CD8-positive, alpha-beta memory T cell (primary cell): ENCODE measurements around the gene MINDY4B. TPM values are rescaled to one million over a fixed set of nuclear protein-coding genes. Genes with fewer than 3 reads are reported as not detected.

ENCODE experiments used
- CTCF ChIA-PET: fragments of 350-600 bp; sonication (Branson Sonifier 250); formaldehyde crosslinking; loops from one replicate; lab custom pipeline; 2021; ENCODE audit warnings: antibody characterized with exemption; lab: Charles Lee
- POLR2A ChIA-PET: fragments of 350-600 bp; sonication (Branson Sonifier 250); formaldehyde crosslinking; loops from one replicate; lab custom pipeline; 2021; ENCODE audit warnings: antibody characterized with exemption; lab: Charles Lee
- DNase-seq, 5 donors: peaks; one replicate each; pipeline versions ENCODE4 v3.0.0 to v3.0.0-alpha.2; 2020 to 2022; ENCODE audit warnings: mixed read lengths in 1 of 5
- H3K27ac ChIP-seq: one replicate; pipeline ENCODE4 v1.7.0; 2013; ENCODE audit warnings: low read depth, mild to moderate bottlenecking, low read length, moderate library complexity
- H3K27me3 ChIP-seq: 2 replicates; pipeline ENCODE4 v1.7.0; 2013; ENCODE audit warnings: low read length, mild to moderate bottlenecking; ENCODE audit not compliant: insufficient read depth, poor library complexity, severe bottlenecking
- H3K36me3 ChIP-seq: 2 replicates; pipeline ENCODE4 v1.7.0; 2013; ENCODE audit warnings: mild to moderate bottlenecking, low read length, moderate library complexity; ENCODE audit not compliant: insufficient read depth
- H3K4me1 ChIP-seq: 2 replicates; pipeline ENCODE4 v1.7.0; 2013; ENCODE audit warnings: mild to moderate bottlenecking, low read length, moderate library complexity; ENCODE audit not compliant: insufficient read depth
- H3K4me3 ChIP-seq: 2 replicates; pipeline ENCODE4 v1.7.0; 2013; ENCODE audit warnings: mild to moderate bottlenecking, low read length
- H3K9me3 ChIP-seq: 2 replicates; pipeline ENCODE4 v1.7.0; 2013; ENCODE audit warnings: mild to moderate bottlenecking, low read length
- H3K27ac Mint-ChIP-seq, 8 donors: one replicate each; pipeline ENCODE4 v1.8.0; 2020 to 2021; ENCODE audit warnings: mixed read lengths in 8 of 8, mild to moderate bottlenecking in 6 of 8, inconsistent platforms in 3 of 8, moderate library complexity in 3 of 8
- H3K27me3 Mint-ChIP-seq, 2 donors: one replicate each; pipeline ENCODE4 v1.8.0; 2020 to 2021; ENCODE audit warnings: mixed read lengths in 2 of 2, mild to moderate bottlenecking in 1 of 2, moderate library complexity in 1 of 2
- H3K36me3 Mint-ChIP-seq, 3 donors: one replicate each; pipeline ENCODE4 v1.8.0; 2020 to 2021; ENCODE audit warnings: mixed read lengths in 3 of 3, inconsistent platforms in 1 of 3, mild to moderate bottlenecking in 1 of 3
- H3K4me1 Mint-ChIP-seq, 3 donors: one replicate each; pipeline ENCODE4 v1.8.0; 2020 to 2021; ENCODE audit warnings: mixed read lengths in 3 of 3, inconsistent platforms in 1 of 3, mild to moderate bottlenecking in 1 of 3
- H3K4me3 Mint-ChIP-seq, 7 donors: one replicate each; pipeline ENCODE4 v1.8.0; 2020 to 2021; ENCODE audit warnings: mixed read lengths in 7 of 7, mild to moderate bottlenecking in 6 of 7, moderate library complexity in 4 of 7, inconsistent platforms in 2 of 7
- H3K9me3 Mint-ChIP-seq, 5 donors: one replicate each; pipeline ENCODE4 v1.8.0; 2020 to 2022; ENCODE audit warnings: mixed read lengths in 5 of 5, mild to moderate bottlenecking in 3 of 5, moderate library complexity in 2 of 5, inconsistent platforms in 1 of 5
- polyA plus RNA-seq: library from polyadenylated mRNA; unstranded; fragments of 300-500 nt; fragmentation: Illumina TruSeq; gene quantifications from one replicate; pipeline ENCODE4 v1.2.3, GENCODE V29; 2021
- total RNA-seq, 2 experiments: library from RNA; stranded (reverse); gene quantifications; one replicate each; pipeline ENCODE4 v1.2.3, GENCODE V29; 2021

The MINDY4B gene
- total and polyA plus RNA-seq, 3 experiments from 2014 or later: not detected

GRCh38 chr3:150912501-150912900 lies 7.3 kb upstream of the MINDY4B start:
- no peak for DNase-seq
- Mint-ChIP-seq H3K4me3 (no peak overlapping the region), H3K27ac (no peak overlapping the region), H3K9me3 (no peaks in the 10 kb centered on the region), H3K36me3 (no peaks in the 10 kb centered on the region), H3K27me3 (peaks cover 18 to 39% of the 10 kb centered on the region in 2 donors), H3K4me1 (no peaks in the 10 kb centered on the region)
- no peaks in the 10 kb centered on the region for H3K4me1 ChIP-seq
- no peaks in the 10 kb centered on the region for H3K27me3 ChIP-seq
- H3K36me3 ChIP-seq: no peaks in the 10 kb centered on the region
- ChIA-PET CTCF (no interaction called here), POLR2A (no interaction called here)
- no peak overlapping the region for H3K27ac ChIP-seq
- H3K9me3 ChIP-seq: no peaks in the 10 kb centered on the region
- no peak overlapping the region for H3K4me3 ChIP-seq

GRCh38 chr3:150911771-150912170 lies 6.5 kb upstream of the MINDY4B start:
- Histone ChIP-seq H3K4me3 (no peak overlapping the region), H3K36me3 (no peaks in the 10 kb centered on the region), H3K27ac (no peak overlapping the region), H3K4me1 (no peaks in the 10 kb centered on the region), H3K27me3 (no peaks in the 10 kb centered on the region), H3K9me3 (no peaks in the 10 kb centered on the region)
- no peak overlapping the region for H3K4me3 Mint-ChIP-seq
- H3K36me3 Mint-ChIP-seq: no peaks in the 10 kb centered on the region
- H3K27me3 Mint-ChIP-seq: peaks cover 19 to 42% of the 10 kb centered on the region in 2 donors
- no peak overlapping the region for H3K27ac Mint-ChIP-seq
- ChIA-PET POLR2A (no interaction called here), CTCF (no interaction called here)
- DNase-seq: no peak
- no peaks in the 10 kb centered on the region for H3K4me1 Mint-ChIP-seq
- H3K9me3 Mint-ChIP-seq: no peaks in the 10 kb centered on the region

GRCh38 chr3:150906461-150906860 lies 1.2 kb upstream of the MINDY4B start:
- Mint-ChIP-seq H3K27ac (no peak overlapping the region), H3K27me3 (peaks cover 14 to 48% of the 10 kb centered on the region in 2 donors), H3K36me3 (no peaks in the 10 kb centered on the region), H3K4me3 (no peak overlapping the region), H3K9me3 (no peaks in the 10 kb centered on the region), H3K4me1 (no peaks in the 10 kb centered on the region)
- ChIA-PET POLR2A (no interaction called here), CTCF (no interaction called here)
- Histone ChIP-seq H3K4me1 (no peaks in the 10 kb centered on the region), H3K27me3 (no peaks in the 10 kb centered on the region), H3K9me3 (no peaks in the 10 kb centered on the region), H3K4me3 (no peak overlapping the region), H3K36me3 (no peaks in the 10 kb centered on the region), H3K27ac (no peak overlapping the region)
- DNase-seq: no peak

- no peaks in the 10 kb centered on the region for H3K27me3 ChIP-seq
- H3K9me3 ChIP-seq: no peaks in the 10 kb centered on the region
- no peak overlapping the region for H3K4me3 ChIP-seq
- ChIA-PET POLR2A (no interaction called here), CTCF (no interaction called here)
- no peak overlapping the region for H3K4me3 Mint-ChIP-seq
- H3K36me3 ChIP-seq: no peaks in the 10 kb centered on the region
- no peak overlapping the region for H3K27ac ChIP-seq
- no peaks in the 10 kb centered on the region for H3K9me3 Mint-ChIP-seq
- no peaks in the 10 kb centered on the region for H3K4me1 Mint-ChIP-seq
- no peak for DNase-seq
- no peaks in the 10 kb centered on the region for H3K36me3 Mint-ChIP-seq
- H3K4me1 ChIP-seq: no peaks in the 10 kb centered on the region
- peaks cover 14 to 46% of the 10 kb centered on the region in 2 donors for H3K27me3 Mint-ChIP-seq
- no peak overlapping the region for H3K27ac Mint-ChIP-seq
These were observed 507 bp upstream of the MINDY4B start for GRCh38 chr3:150905746-150906145.

GRCh38 chr3:150902988-150903387 lies 2.3 kb downstream of the MINDY4B start:
- POLR2A ChIA-PET: no interaction called here
- no peaks in the 10 kb centered on the region for H3K27me3 ChIP-seq
- Mint-ChIP-seq H3K9me3 (no peaks in the 10 kb centered on the region), H3K36me3 (no peaks in the 10 kb centered on the region), H3K4me3 (no peak overlapping the region), H3K27ac (no peak overlapping the region), H3K27me3 (peaks cover 11 to 44% of the 10 kb centered on the region in 2 donors), H3K4me1 (no peaks in the 10 kb centered on the region)
- no peaks in the 10 kb centered on the region for H3K36me3 ChIP-seq
- no peak overlapping the region for H3K27ac ChIP-seq
- no peak for DNase-seq
- H3K4me1 ChIP-seq: no peaks in the 10 kb centered on the region
- CTCF ChIA-PET: no interaction called here
- H3K9me3 ChIP-seq: no peaks in the 10 kb centered on the region
- H3K4me3 ChIP-seq: no peak overlapping the region

GRCh38 chr3:150901793-150902192 lies 3.4 kb downstream of the MINDY4B start:
- Histone ChIP-seq H3K4me3 (no peak overlapping the region), H3K4me1 (no peaks in the 10 kb centered on the region), H3K36me3 (no peaks in the 10 kb centered on the region), H3K27ac (no peak overlapping the region), H3K27me3 (no peaks in the 10 kb centered on the region), H3K9me3 (no peaks in the 10 kb centered on the region)
- Mint-ChIP-seq H3K4me1 (no peaks in the 10 kb centered on the region), H3K27me3 (peaks cover 6 to 36% of the 10 kb centered on the region in 2 donors), H3K36me3 (no peaks in the 10 kb centered on the region), H3K27ac (no peak overlapping the region), H3K4me3 (no peak overlapping the region), H3K9me3 (no peaks in the 10 kb centered on the region)
- POLR2A ChIA-PET: no interaction called here
- CTCF ChIA-PET: no interaction called here
- DNase-seq: no peak

GRCh38 chr3:150899141-150899540 lies 6.1 kb downstream of the MINDY4B start:
- Histone ChIP-seq H3K4me1 (no peaks in the 10 kb centered on the region), H3K4me3 (no peak overlapping the region), H3K27me3 (no peaks in the 10 kb centered on the region), H3K36me3 (no peaks in the 10 kb centered on the region), H3K9me3 (no peaks in the 10 kb centered on the region), H3K27ac (no peak overlapping the region)
- Mint-ChIP-seq H3K4me3 (no peak overlapping the region), H3K27me3 (peaks cover 9 to 24% of the 10 kb centered on the region in 2 donors), H3K27ac (peak overlapping the region in 1 of 8 donors; percentile 58), H3K36me3 (no peaks in the 10 kb centered on the region), H3K4me1 (no peaks in the 10 kb centered on the region), H3K9me3 (no peaks in the 10 kb centered on the region)
- POLR2A ChIA-PET: no interaction called here
- DNase-seq: no peak
- CTCF ChIA-PET: no interaction called here

GRCh38 chr3:150898046-150898754 lies 7.0 kb downstream of the MINDY4B start:
- Mint-ChIP-seq H3K36me3 (no peaks in the 10 kb centered on the region), H3K4me1 (no peaks in the 10 kb centered on the region), H3K27me3 (peaks cover 9 to 19% of the 10 kb centered on the region in 2 donors), H3K9me3 (no peaks in the 10 kb centered on the region), H3K27ac (no peak overlapping the region), H3K4me3 (no peak overlapping the region)
- Histone ChIP-seq H3K4me3 (no peak overlapping the region), H3K9me3 (no peaks in the 10 kb centered on the region), H3K4me1 (no peaks in the 10 kb centered on the region), H3K27me3 (no peaks in the 10 kb centered on the region), H3K36me3 (no peaks in the 10 kb centered on the region), H3K27ac (no peak overlapping the region)
- ChIA-PET POLR2A (no interaction called here), CTCF (no interaction called here)
- no peak for DNase-seq
